IMR-90 (cell line): ENCODE results near the gene ATRNL1. TPM values are rescaled to one million over a fixed set of nuclear protein-coding genes. Genes with fewer than 3 reads are reported as not detected.

Experiments
- ATAC-seq: fragments of 200-7000 bp; cut with Tn5 transposase; 2 replicates; pipeline ENCODE4 v1.9.1; 2020; ENCODE audit warnings: low read depth, mild to moderate bottlenecking, moderate library complexity
- BruUV-seq: library from RNA; stranded (reverse); fragments of 400-500 nt; replicated peaks from 2 replicates; lab custom pipeline; 2021; lab: Mats Ljungman, UMichigan
- CTCF ChIA-PET: fragments of 300-600 bp; formaldehyde crosslinking; extraction: SDS; loops from one replicate; lab custom pipeline; 2021; ENCODE audit warnings: antibody characterized with exemption; lab: Yijun Ruan, JAX
- POLR2A ChIA-PET: fragments of 300-600 bp; sonication (Branson Sonifier 250); formaldehyde crosslinking; loops from one replicate; lab custom pipeline; 2022; ENCODE audit warnings: antibody characterized with exemption; ENCODE audit not compliant: unreplicated experiment; lab: Charles Lee
- DNase-seq: peaks from one replicate; pipeline ENCODE4 v3.0.0; 2013
- H2AFZ ChIP-seq: replicated peaks from 2 replicates; pipeline ENCODE3; 2013; ENCODE audit warnings: low read length, mild to moderate bottlenecking; ENCODE audit not compliant: poor library complexity
- H2AK5ac ChIP-seq: 2 replicates; pipeline ENCODE4 v1.6.1; 2013; ENCODE audit warnings: low read depth, low read length, inconsistent platforms
- H2AK9ac ChIP-seq: replicated peaks from 2 replicates; pipeline ENCODE3; 2013; ENCODE audit warnings: mild to moderate bottlenecking, low read depth, low read length, moderate library complexity; ENCODE audit not compliant: poor library complexity
- H2BK120ac ChIP-seq: 2 replicates; pipeline ENCODE4 v1.6.1; 2013; ENCODE audit warnings: low read depth, low read length, inconsistent platforms
- H2BK15ac ChIP-seq: 3 replicates; pipeline ENCODE4 v1.6.1; 2013; ENCODE audit warnings: low read depth, low read length, inconsistent platforms
- H2BK20ac ChIP-seq: 2 replicates; pipeline ENCODE4 v1.6.1; 2013; ENCODE audit warnings: low read depth, mild to moderate bottlenecking, inconsistent platforms, low read length, moderate library complexity
- H2BK5ac ChIP-seq: 2 replicates; pipeline ENCODE4 v1.6.1; 2013; ENCODE audit warnings: mild to moderate bottlenecking, low read depth, low read length, inconsistent platforms; ENCODE audit not compliant: poor library complexity, severe bottlenecking
- H3K14ac ChIP-seq: replicated peaks from 2 replicates; pipeline ENCODE4 v1.6.1; 2013; ENCODE audit warnings: low read depth, low read length, inconsistent platforms
- H3K18ac ChIP-seq: 2 replicates; pipeline ENCODE4 v1.6.1; 2013; ENCODE audit warnings: low read depth, low read length, control low read depth
- H3K23ac ChIP-seq: 2 replicates; pipeline ENCODE4 v1.6.1; 2013; ENCODE audit warnings: low read depth, low read length, inconsistent platforms
- H3K27ac ChIP-seq: 2 replicates; pipeline ENCODE4 v1.5.1; 2013; ENCODE audit warnings: mild to moderate bottlenecking, control low read depth, low read length; ENCODE audit not compliant: insufficient read depth
- H3K27me3 ChIP-seq: 2 replicates; pipeline ENCODE4 v1.6.1; 2013; ENCODE audit warnings: low read length; ENCODE audit not compliant: control insufficient read depth, insufficient read depth
- H3K36me3 ChIP-seq: 2 replicates; pipeline ENCODE4 v1.6.1; 2013; ENCODE audit warnings: low read length, mixed read lengths; ENCODE audit not compliant: control insufficient read depth, insufficient read depth
- H3K4ac ChIP-seq: 2 replicates; pipeline ENCODE4 v1.6.1; 2013; ENCODE audit warnings: low read depth, low read length, inconsistent platforms
- H3K4me1 ChIP-seq: 2 replicates; pipeline ENCODE4 v1.6.1; 2013; ENCODE audit warnings: low read length, mixed read lengths; ENCODE audit not compliant: control insufficient read depth, insufficient read depth
- H3K4me2 ChIP-seq: 2 replicates; pipeline ENCODE4 v1.6.1; 2013; ENCODE audit warnings: low read depth, mild to moderate bottlenecking, control low read depth, low read length, moderate library complexity
- H3K4me3 ChIP-seq: 2 replicates; pipeline ENCODE4 v1.5.1; 2013; ENCODE audit warnings: low read depth, mild to moderate bottlenecking, control low read depth, low read length, moderate library complexity; ENCODE audit not compliant: insufficient read depth
- H3K56ac ChIP-seq: 2 replicates; pipeline ENCODE4 v1.6.1; 2013; ENCODE audit warnings: low read length, inconsistent platforms; ENCODE audit not compliant: insufficient read depth; ENCODE audit errors: extremely low read depth
- H3K79me1 ChIP-seq, 2 experiments: 2 replicates each; pipeline ENCODE4 v1.6.1; 2013; ENCODE audit warnings: low read length in 2 of 2, inconsistent platforms in 1 of 2, low read depth in 1 of 2
- H3K9ac ChIP-seq: 2 replicates; pipeline ENCODE4 v1.6.1; 2013; ENCODE audit warnings: low read depth, low read length, control low read depth
- H3K9me1 ChIP-seq: 2 replicates; pipeline ENCODE4 v1.6.1; 2013; ENCODE audit warnings: low read length, inconsistent platforms; ENCODE audit not compliant: insufficient read depth
- H3K9me3 ChIP-seq: 2 replicates; pipeline ENCODE4 v1.6.1; 2013; ENCODE audit warnings: low read length; ENCODE audit not compliant: control insufficient read depth, insufficient read depth
- H4K20me1 ChIP-seq: 2 replicates; pipeline ENCODE4 v1.6.1; 2013; ENCODE audit warnings: low read length, inconsistent platforms; ENCODE audit not compliant: insufficient read depth
- H4K5ac ChIP-seq: 2 replicates; pipeline ENCODE4 v1.6.1; 2013; ENCODE audit warnings: mild to moderate bottlenecking, low read depth, low read length, control low read depth
- H4K8ac ChIP-seq, 2 experiments: 2 replicates each; pipeline ENCODE4 v1.6.1; 2013; ENCODE audit warnings: low read depth in 2 of 2, low read length in 2 of 2, control low read depth in 1 of 2, inconsistent platforms in 1 of 2
- H4K91ac ChIP-seq: 2 replicates; pipeline ENCODE4 v1.6.1; 2013; ENCODE audit warnings: low read depth, low read length, inconsistent platforms; ENCODE audit not compliant: insufficient read depth
- CEBPB ChIP-seq: IDR thresholded peaks from 2 replicates; pipeline ENCODE4 v1.6.1; 2012; ENCODE audit warnings: low read depth, low read length, improper control_type of control experiment
- CHD1 ChIP-seq: IDR thresholded peaks from 2 replicates; pipeline ENCODE4 v1.6.1; 2012; ENCODE audit warnings: low read depth, low read length, improper control_type of control experiment
- FOS ChIP-seq: fragments of 150-350 bp; IDR thresholded peaks from 2 replicates; pipeline ENCODE4 v1.6.1; 2016; ENCODE audit warnings: low read depth, low read length
- MAFK ChIP-seq: IDR thresholded peaks from 2 replicates; pipeline ENCODE4 v1.6.1; 2012; ENCODE audit warnings: low read depth, low read length, improper control_type of control experiment
- MXI1 ChIP-seq: IDR thresholded peaks from 2 replicates; pipeline ENCODE4 v1.6.1; 2012; ENCODE audit warnings: low read depth, mild to moderate bottlenecking, low read length, moderate library complexity, borderline replicate concordance
- RCOR1 ChIP-seq: IDR thresholded peaks from 2 replicates; pipeline ENCODE4 v1.6.1; 2012; ENCODE audit warnings: mild to moderate bottlenecking, low read length, improper control_type of control experiment; ENCODE audit not compliant: insufficient replicate concordance
- RFX5 ChIP-seq: IDR thresholded peaks from 2 replicates; pipeline ENCODE4 v1.8.0; 2012; ENCODE audit warnings: low read depth, mild to moderate bottlenecking, low read length, moderate library complexity
- SMC3 ChIP-seq: fragments of 150-350 bp; IDR thresholded peaks from 2 replicates; pipeline ENCODE4 v1.6.1; 2016; ENCODE audit warnings: low read depth, mild to moderate bottlenecking, antibody characterized with exemption, low read length, moderate library complexity
- WGBS, 2 experiments: methylation state at CpG; one replicate each; pipeline versions ENCODE4 v1.1.5 to v1.1.7; 2013; ENCODE audit warnings: missing lambda C conversion rate in 2 of 2; ENCODE audit not compliant: insufficient read length in 1 of 2; ENCODE audit errors: extremely low coverage in 2 of 2; 5-methylcytosine and 5-hydroxymethylcytosine counted together
- dilution Hi-C: fragments of 300-500 bp; cut with HindIII; formaldehyde crosslinking; loops from one replicate; pipeline ENCODE4 v1.14.3; 2018; ENCODE audit warnings: low sequenced_read_pairs; ENCODE audit not compliant: unreplicated experiment
- in situ Hi-C: fragments of 300-500 bp; cut with MboI; formaldehyde crosslinking; loops from 3 replicates; pipeline ENCODE4 v1.14.3; 2019; ENCODE audit warnings: low sequenced_read_pairs, inconsistent platforms, mixed read lengths
- intact Hi-C: fragments of 100-400 bp; cut with micrococcal nuclease; formaldehyde crosslinking; loops from 2 replicates; pipeline ENCODE4 v1.10.0; 2022
- polyA plus RNA-seq, 3 experiments: library from polyadenylated mRNA; depleted of rRNA; stranded (reverse); fragments of >200 nt; gene quantifications; 2 replicates each; pipeline ENCODE4 v1.2.3, GENCODE V29; 2012; ENCODE audit warnings: low replicate concordance in 1 of 3
- total RNA-seq: library from RNA; depleted of rRNA; stranded (reverse); fragments of >200 nt; gene quantifications from 2 replicates; pipeline ENCODE4 v1.2.3, GENCODE V29; 2012
- TF ChIP-seq, protein P1 (sequence below): conservative IDR thresholded peaks from 2 replicates; pipeline ENCODE4 v1.5.1; 2012; ENCODE audit warnings: mild to moderate bottlenecking, low read depth, low read length, improper control_type of control experiment
- TF ChIP-seq, protein P2 (sequence below): fragments of 150-350 bp; IDR thresholded peaks from 2 replicates; pipeline ENCODE4 v1.6.1; 2016; ENCODE audit warnings: low read depth, mild to moderate bottlenecking, low read length, moderate library complexity, borderline replicate concordance
- TF ChIP-seq, protein P3 (sequence below): fragments of 150-350 bp; IDR thresholded peaks from 2 replicates; pipeline ENCODE4 v1.6.1; 2017; ENCODE audit warnings: mild to moderate bottlenecking, antibody characterized with exemption, low read length, low read depth

The ATRNL1 gene
- total and polyA plus RNA-seq, 2 of the 4 experiments (the other 2 are of a cell fraction): 0.18 to 0.19 TPM

DNA sequence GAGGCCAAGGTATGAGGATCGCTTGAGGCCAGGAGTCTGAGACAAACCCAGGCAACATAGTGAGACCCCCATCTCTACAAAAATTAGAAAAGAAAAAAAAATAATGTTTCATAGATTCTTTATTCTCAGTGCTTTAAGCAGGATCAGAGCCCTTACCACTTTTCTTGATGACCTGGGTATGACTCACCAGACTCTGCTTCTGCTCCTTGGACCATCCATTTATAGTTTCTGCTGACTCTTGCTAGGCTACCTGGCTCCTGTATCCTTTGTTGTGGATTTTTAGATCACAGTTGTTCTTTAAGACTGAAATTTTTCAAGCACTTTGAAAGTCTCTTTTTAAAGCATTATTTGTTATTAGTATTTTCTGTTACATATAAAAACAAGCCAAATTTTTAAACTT lies 768.7 kb downstream of the ATRNL1 start:
- no TSS peak for BruUV-seq
- no peak overlapping the region for H3K4me2 ChIP-seq
- H2AFZ ChIP-seq: no peak overlapping the region
- no peak overlapping the region for H2AK5ac ChIP-seq
- no peak overlapping the region for H2AK9ac ChIP-seq
- no peak overlapping the region for H2BK120ac ChIP-seq
- no peak overlapping the region for H4K5ac ChIP-seq
- TF ChIP-seq MAFK: peak; percentile 58
- peak; percentile 68 for TF ChIP-seq FOS
- TF ChIP-seq CEBPB: no peak
- TF ChIP-seq SMC3: no peak
- TF ChIP-seq RFX5: no peak
- TF ChIP-seq, protein P1, sequence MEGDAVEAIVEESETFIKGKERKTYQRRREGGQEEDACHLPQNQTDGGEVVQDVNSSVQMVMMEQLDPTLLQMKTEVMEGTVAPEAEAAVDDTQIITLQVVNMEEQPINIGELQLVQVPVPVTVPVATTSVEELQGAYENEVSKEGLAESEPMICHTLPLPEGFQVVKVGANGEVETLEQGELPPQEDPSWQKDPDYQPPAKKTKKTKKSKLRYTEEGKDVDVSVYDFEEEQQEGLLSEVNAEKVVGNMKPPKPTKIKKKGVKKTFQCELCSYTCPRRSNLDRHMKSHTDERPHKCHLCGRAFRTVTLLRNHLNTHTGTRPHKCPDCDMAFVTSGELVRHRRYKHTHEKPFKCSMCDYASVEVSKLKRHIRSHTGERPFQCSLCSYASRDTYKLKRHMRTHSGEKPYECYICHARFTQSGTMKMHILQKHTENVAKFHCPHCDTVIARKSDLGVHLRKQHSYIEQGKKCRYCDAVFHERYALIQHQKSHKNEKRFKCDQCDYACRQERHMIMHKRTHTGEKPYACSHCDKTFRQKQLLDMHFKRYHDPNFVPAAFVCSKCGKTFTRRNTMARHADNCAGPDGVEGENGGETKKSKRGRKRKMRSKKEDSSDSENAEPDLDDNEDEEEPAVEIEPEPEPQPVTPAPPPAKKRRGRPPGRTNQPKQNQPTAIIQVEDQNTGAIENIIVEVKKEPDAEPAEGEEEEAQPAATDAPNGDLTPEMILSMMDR: no peak
- no peak for TF ChIP-seq MXI1
- TF ChIP-seq, protein P2, sequence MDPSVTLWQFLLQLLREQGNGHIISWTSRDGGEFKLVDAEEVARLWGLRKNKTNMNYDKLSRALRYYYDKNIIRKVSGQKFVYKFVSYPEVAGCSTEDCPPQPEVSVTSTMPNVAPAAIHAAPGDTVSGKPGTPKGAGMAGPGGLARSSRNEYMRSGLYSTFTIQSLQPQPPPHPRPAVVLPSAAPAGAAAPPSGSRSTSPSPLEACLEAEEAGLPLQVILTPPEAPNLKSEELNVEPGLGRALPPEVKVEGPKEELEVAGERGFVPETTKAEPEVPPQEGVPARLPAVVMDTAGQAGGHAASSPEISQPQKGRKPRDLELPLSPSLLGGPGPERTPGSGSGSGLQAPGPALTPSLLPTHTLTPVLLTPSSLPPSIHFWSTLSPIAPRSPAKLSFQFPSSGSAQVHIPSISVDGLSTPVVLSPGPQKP: no peak
- TF ChIP-seq RCOR1: no peak
- TF ChIP-seq, protein P3, sequence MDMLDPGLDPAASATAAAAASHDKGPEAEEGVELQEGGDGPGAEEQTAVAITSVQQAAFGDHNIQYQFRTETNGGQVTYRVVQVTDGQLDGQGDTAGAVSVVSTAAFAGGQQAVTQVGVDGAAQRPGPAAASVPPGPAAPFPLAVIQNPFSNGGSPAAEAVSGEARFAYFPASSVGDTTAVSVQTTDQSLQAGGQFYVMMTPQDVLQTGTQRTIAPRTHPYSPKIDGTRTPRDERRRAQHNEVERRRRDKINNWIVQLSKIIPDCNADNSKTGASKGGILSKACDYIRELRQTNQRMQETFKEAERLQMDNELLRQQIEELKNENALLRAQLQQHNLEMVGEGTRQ: no peak
- TF ChIP-seq CHD1: no peak
- in situ Hi-C loops: no loop called here
- no peak overlapping the region for H3K23ac ChIP-seq
- H3K36me3 ChIP-seq: no peaks in the 10 kb centered on the region
- dilution Hi-C loops: no loop called here
- WGBS, 2 experiments: no CpG with 5 or more reads among the region's 1 CpG
- H3K27ac ChIP-seq: no peak overlapping the region
- ChIA-PET POLR2A (no interaction called here), CTCF (no interaction called here)
- H4K20me1 ChIP-seq: no peaks in the 10 kb centered on the region
- H4K91ac ChIP-seq: no peak overlapping the region
- H2BK15ac ChIP-seq: no peak overlapping the region
- no peak overlapping the region for H4K8ac ChIP-seq
- no peak overlapping the region for H3K56ac ChIP-seq
- no peaks in the 10 kb centered on the region for H3K27me3 ChIP-seq
- no peak overlapping the region for H3K4me3 ChIP-seq
- no peak overlapping the region for H3K9ac ChIP-seq
- ATAC-seq (peak; percentile 82; the same call in 1 of the 2 replicates), DNase-seq (peak; percentile 67)
- no peak overlapping the region for H2BK20ac ChIP-seq
- H3K18ac ChIP-seq: no peak overlapping the region
- no peaks in the 10 kb centered on the region for H3K4me1 ChIP-seq
- H3K79me1 ChIP-seq: no peaks in the 10 kb centered on the region
- H3K9me1 ChIP-seq: no peaks in the 10 kb centered on the region
- H3K9me3 ChIP-seq: no peaks in the 10 kb centered on the region
- intact Hi-C loops: loop anchor here (5.0 kb wide), 1 partner anchor 75 kb away; no protein-coding TSS in a partner anchor
- H2BK5ac ChIP-seq: no peak overlapping the region
- H3K4ac ChIP-seq: no peak overlapping the region
- no peak overlapping the region for H3K14ac ChIP-seq
